ENCODE data around the gene TAB2.

Gene TAB2

GRCh38 chr6:149437212-149437611 lies 119.7 kb downstream of the TAB2 start:
- no peak for TF ChIP-seq GATA3 (IDR thresholded peaks at IDR 0.05; ENCODE audit: low read depth, low read length)

- TF ChIP-seq GATA2 (IDR thresholded peaks at IDR 0.05; ENCODE audit: low read depth, low read length) (no peak), GATA3 (IDR thresholded peaks at IDR 0.05; ENCODE audit: low read depth, low read length) (no peak)
Measured at GRCh38 chr6:149438855-149439254, 121.3 kb downstream of the TAB2 start.

- TF ChIP-seq GATA3 (IDR thresholded peaks at IDR 0.05; ENCODE audit: low read depth, low read length) (no peak), GATA2 (IDR thresholded peaks at IDR 0.05; ENCODE audit: low read depth, low read length) (no peak)
Measured at GRCh38 chr6:149439626-149440025, 122.1 kb downstream of the TAB2 start.

GRCh38 chr6:149440735-149441671 lies 123.5 kb downstream of the TAB2 start:
- no peak for TF ChIP-seq GATA2 (IDR thresholded peaks at IDR 0.05; ENCODE audit: low read depth, low read length)
- TF ChIP-seq GATA3 (IDR thresholded peaks at IDR 0.05; ENCODE audit: low read depth, low read length) = no peak

- TF ChIP-seq GATA3 (IDR thresholded peaks at IDR 0.05; ENCODE audit: low read depth, low read length) = no peak
- no peak for TF ChIP-seq GATA2 (IDR thresholded peaks at IDR 0.05; ENCODE audit: low read depth, low read length)
Measured at GRCh38 chr6:149441740-149442139, 124.2 kb downstream of the TAB2 start.

GRCh38 chr6:149443411-149444181 lies 126.1 kb downstream of the TAB2 start:
- TF ChIP-seq GATA2 (IDR thresholded peaks at IDR 0.05; ENCODE audit: low read depth, low read length) = no peak
- no peak for TF ChIP-seq GATA3 (IDR thresholded peaks at IDR 0.05; ENCODE audit: low read depth, low read length)

- TF ChIP-seq GATA3 (IDR thresholded peaks at IDR 0.05; ENCODE audit: low read depth, low read length) (no peak), GATA2 (IDR thresholded peaks at IDR 0.05; ENCODE audit: low read depth, low read length) (no peak)
Measured at GRCh38 chr6:149445095-149445466, 127.6 kb downstream of the TAB2 start.

GRCh38 chr6:149445573-149445972 lies 128.1 kb downstream of the TAB2 start:
- TF ChIP-seq GATA2 (IDR thresholded peaks at IDR 0.05; ENCODE audit: low read depth, low read length) = no peak

GRCh38 chr6:149446791-149447376 lies 129.4 kb downstream of the TAB2 start:
- TF ChIP-seq GATA3 (IDR thresholded peaks at IDR 0.05; ENCODE audit: low read depth, low read length) (no peak), GATA2 (IDR thresholded peaks at IDR 0.05; ENCODE audit: low read depth, low read length) (no peak)

GRCh38 chr6:149448821-149449453 lies 131.4 kb downstream of the TAB2 start:
- no peak for TF ChIP-seq GATA3 (IDR thresholded peaks at IDR 0.05; ENCODE audit: low read depth, low read length)
- TF ChIP-seq GATA2 (IDR thresholded peaks at IDR 0.05; ENCODE audit: low read depth, low read length) = no peak

- no peak for TF ChIP-seq GATA2 (IDR thresholded peaks at IDR 0.05; ENCODE audit: low read depth, low read length)
- no peak for TF ChIP-seq GATA3 (IDR thresholded peaks at IDR 0.05; ENCODE audit: low read depth, low read length)
Measured at GRCh38 chr6:149449831-149450678, 132.5 kb downstream of the TAB2 start.

GRCh38 chr6:149450679-149451375 lies 133.3 kb downstream of the TAB2 start:
- TF ChIP-seq GATA2 (IDR thresholded peaks at IDR 0.05; ENCODE audit: low read depth, low read length) (no peak), GATA3 (IDR thresholded peaks at IDR 0.05; ENCODE audit: low read depth, low read length) (no peak)

Data from SH-SY5Y (cell line).